Tibial nerve (tissue), 4 donors: ENCODE measurements around the gene SMIM11.
"Not testable (repeated sequence)": the region's sequence is repeated elsewhere in the genome, so short reads cannot be mapped to it uniquely, and the experiment has no call there.

Source experiments
- EP300 ChIP-seq, 2 donors: sonication (generic); formaldehyde crosslinking; IDR thresholded peaks; one replicate each; pipeline ENCODE4 v1.6.1; 2017; ENCODE audit warnings: antibody characterized with exemption in 2 of 2, mild to moderate bottlenecking in 1 of 2
- POLR2A ChIP-seq, 2 donors: fragments of 450-650 bp; IDR thresholded peaks; one replicate each; pipeline ENCODE4 v1.6.1; 2017; ENCODE audit warnings: antibody characterized with exemption in 2 of 2, mild to moderate bottlenecking in 2 of 2, moderate library complexity in 2 of 2
- TF ChIP-seq, protein P1 (sequence below), 5 experiments: fragments of 200-600 bp in 3 of 5; fragments of 450-650 bp in 2 of 5; sonication (generic) in 3 of 5; IDR thresholded peaks; one replicate each; pipeline ENCODE4 v1.5.1; 2016 to 2019; ENCODE audit warnings: antibody characterized with exemption in 5 of 5, mild to moderate bottlenecking in 3 of 5, moderate library complexity in 2 of 5

DNA sequence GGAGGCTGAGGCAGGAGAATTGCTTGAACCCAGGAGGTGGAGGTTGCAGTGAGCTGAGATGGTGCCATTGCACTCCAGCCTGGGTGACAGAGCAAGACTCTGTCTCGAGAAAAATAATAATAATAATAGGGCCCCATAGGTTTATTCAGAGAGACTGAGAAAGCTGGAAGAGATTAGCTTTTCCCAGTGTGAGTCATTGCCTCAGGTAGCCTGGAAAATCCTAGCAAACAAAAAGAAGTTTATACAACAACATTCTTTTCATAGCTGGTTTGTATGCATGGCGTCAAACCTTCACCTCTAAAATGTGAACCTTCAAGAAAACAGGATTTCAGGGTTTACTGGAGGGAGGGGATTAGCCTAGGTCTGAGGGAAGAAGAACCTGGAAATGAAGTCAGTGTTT is 7.8 kb downstream of the SMIM11 start:
- TF ChIP-seq, protein P1, sequence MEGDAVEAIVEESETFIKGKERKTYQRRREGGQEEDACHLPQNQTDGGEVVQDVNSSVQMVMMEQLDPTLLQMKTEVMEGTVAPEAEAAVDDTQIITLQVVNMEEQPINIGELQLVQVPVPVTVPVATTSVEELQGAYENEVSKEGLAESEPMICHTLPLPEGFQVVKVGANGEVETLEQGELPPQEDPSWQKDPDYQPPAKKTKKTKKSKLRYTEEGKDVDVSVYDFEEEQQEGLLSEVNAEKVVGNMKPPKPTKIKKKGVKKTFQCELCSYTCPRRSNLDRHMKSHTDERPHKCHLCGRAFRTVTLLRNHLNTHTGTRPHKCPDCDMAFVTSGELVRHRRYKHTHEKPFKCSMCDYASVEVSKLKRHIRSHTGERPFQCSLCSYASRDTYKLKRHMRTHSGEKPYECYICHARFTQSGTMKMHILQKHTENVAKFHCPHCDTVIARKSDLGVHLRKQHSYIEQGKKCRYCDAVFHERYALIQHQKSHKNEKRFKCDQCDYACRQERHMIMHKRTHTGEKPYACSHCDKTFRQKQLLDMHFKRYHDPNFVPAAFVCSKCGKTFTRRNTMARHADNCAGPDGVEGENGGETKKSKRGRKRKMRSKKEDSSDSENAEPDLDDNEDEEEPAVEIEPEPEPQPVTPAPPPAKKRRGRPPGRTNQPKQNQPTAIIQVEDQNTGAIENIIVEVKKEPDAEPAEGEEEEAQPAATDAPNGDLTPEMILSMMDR (IDR thresholded peaks at IDR 0.05) = not testable (repeated sequence)
- not testable (repeated sequence) for TF ChIP-seq EP300, POLR2A (IDR thresholded peaks at IDR 0.05)
